ENCODE results near the gene DOCK9. TPM values are rescaled to one million over a fixed set of nuclear protein-coding genes. Genes with fewer than 3 reads are reported as not detected.

Gene DOCK9
- total RNA-seq, 2 experiments from 2014 or later: 33.4 to 36.9 TPM

DNA sequence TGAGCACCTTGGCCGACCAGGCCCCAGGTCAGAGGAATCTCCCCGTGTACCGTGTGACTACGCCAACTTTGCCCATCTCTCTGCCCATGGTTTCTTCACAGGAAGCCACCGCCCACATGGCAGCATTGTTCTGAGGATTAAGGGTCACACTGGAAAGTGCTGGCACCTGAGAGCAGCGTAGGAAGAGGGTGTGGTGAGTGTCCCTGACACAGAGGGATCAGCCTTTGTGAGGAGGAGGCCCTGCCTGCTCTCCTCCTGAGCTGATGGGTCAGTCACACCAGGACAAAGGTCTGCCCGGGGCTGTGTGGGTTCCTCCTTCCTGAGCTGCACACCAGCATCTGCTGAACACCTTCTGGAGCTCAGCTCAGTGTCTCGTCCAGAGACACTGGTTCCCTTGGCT is 193.2 kb downstream of the DOCK9 start:
- Mint-ChIP-seq H3K27ac (no peak overlapping the region), H3K4me3 (no peak overlapping the region), H3K9me3 (peaks cover 3% of the 10 kb centered on the region), H3K27me3 (peaks cover 20% of the 10 kb centered on the region), H3K4me1 (ENCODE audit: low read depth) (peaks cover 3% of the 10 kb centered on the region), H3K36me3 (ENCODE audit: low read depth) (no peaks in the 10 kb centered on the region)
- DNase-seq (no peak), ATAC-seq (no peak)
- CTCF ChIA-PET: no interaction called here
- no peak for TF ChIP-seq CTCF (IDR thresholded peaks at IDR 0.05)
- POLR2A ChIA-PET: no interaction called here
- intact Hi-C loops (cut with micrococcal nuclease): no loop called here

DNA sequence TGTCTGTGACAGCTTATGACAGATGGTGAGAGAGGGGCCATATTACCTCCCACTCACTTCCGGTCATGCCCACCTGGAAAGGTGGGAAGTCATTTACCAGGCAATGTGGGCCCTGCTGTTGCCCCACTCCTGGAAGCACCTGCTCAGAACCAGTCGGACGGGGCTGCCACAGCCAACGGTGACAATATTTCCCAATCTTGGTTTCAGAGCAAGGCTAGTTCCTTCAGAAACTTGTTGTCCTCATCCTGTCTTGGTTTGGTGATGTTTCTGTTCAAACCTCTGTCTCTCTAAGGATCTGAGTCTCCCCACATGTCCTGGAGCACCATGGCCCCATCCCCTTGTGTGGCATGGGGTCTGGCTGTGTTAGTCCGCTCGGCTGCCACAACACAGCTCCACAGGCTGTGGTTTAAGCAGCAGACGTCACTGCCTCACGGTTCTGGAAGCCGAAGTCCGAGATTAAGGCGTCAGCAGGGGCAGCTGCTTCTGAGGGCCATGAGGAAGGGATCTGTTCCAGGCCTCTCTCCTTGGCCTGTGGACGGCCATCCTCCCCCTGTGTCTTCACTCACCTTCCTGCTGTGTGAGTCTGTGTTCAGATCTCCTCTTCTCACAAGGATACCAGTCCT is 193.9 kb downstream of the DOCK9 start:
- Mint-ChIP-seq H3K4me1 (ENCODE audit: low read depth) (peaks cover 2% of the 10 kb centered on the region), H3K27me3 (peaks cover 18% of the 10 kb centered on the region), H3K36me3 (ENCODE audit: low read depth) (no peaks in the 10 kb centered on the region), H3K27ac (no peak overlapping the region), H3K4me3 (no peak overlapping the region), H3K9me3 (peaks cover under 1% of the 10 kb centered on the region)
- intact Hi-C loops (cut with micrococcal nuclease): no loop called here
- ATAC-seq: no peak
- POLR2A ChIA-PET: no interaction called here
- CTCF ChIA-PET: no interaction called here
- DNase-seq: no peak
- no peak for TF ChIP-seq CTCF (IDR thresholded peaks at IDR 0.05)

DNA sequence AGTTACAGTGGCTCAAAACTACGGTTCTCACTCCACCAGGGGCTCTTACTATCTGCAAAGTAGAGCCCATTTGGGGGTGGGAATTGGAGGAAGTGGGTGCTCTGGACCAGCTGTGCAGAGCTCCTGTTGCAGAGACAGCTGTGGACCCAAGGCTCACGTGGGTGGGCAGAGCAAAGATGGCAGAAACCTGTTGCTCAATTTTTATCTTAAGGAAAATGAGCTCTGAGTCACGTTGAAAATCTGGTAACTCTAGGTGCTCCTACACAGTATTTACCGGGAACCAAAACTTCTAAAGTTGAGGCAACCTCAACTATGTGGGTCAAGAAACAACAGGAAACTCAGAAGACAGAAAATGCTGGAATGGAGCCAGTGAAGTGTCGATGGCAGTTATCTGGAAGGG is 195.2 kb downstream of the DOCK9 start:
- H3K4me1 Mint-ChIP-seq (ENCODE audit: low read depth): no peaks in the 10 kb centered on the region
- ChIA-PET POLR2A (no interaction called here), CTCF (no interaction called here)
- H3K27ac Mint-ChIP-seq: no peak overlapping the region
- DNase-seq (no peak), ATAC-seq (no peak)
- no peaks in the 10 kb centered on the region for H3K36me3 Mint-ChIP-seq (ENCODE audit: low read depth)
- intact Hi-C loops (cut with micrococcal nuclease): no loop called here
- TF ChIP-seq CTCF (IDR thresholded peaks at IDR 0.05): no peak
- no peaks in the 10 kb centered on the region for H3K9me3 Mint-ChIP-seq
- no peak overlapping the region for H3K4me3 Mint-ChIP-seq
- peaks cover 16% of the 10 kb centered on the region for H3K27me3 Mint-ChIP-seq

DNA sequence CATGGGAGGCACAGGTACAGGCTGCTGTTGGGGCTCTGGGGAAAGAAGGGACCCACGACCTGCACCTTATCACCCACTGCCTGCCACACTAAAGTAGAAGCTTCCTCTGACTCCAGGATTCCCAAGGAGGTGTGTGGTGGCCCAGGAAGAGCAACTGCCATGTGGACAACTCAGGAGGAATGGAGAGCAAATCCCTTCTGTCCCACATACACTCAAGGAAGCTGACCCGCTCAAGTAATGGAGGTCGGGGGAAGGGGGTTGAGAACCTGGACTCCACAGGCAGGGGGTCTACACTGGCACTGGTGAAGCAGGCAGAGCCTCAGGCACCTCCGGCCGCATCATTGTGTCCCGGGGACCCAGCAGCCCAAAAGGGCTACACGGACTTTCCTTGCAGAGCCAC is 196.0 kb downstream of the DOCK9 start:
- CTCF ChIA-PET: no interaction called here
- no peaks in the 10 kb centered on the region for H3K36me3 Mint-ChIP-seq (ENCODE audit: low read depth)
- ATAC-seq (no peak), DNase-seq (no peak)
- no peaks in the 10 kb centered on the region for H3K9me3 Mint-ChIP-seq
- POLR2A ChIA-PET: no interaction called here
- H3K27ac Mint-ChIP-seq: no peak overlapping the region
- no peak overlapping the region for H3K4me3 Mint-ChIP-seq
- intact Hi-C loops (cut with micrococcal nuclease): no loop called here
- no peaks in the 10 kb centered on the region for H3K4me1 Mint-ChIP-seq (ENCODE audit: low read depth)
- H3K27me3 Mint-ChIP-seq: peaks cover 15% of the 10 kb centered on the region
- TF ChIP-seq CTCF (IDR thresholded peaks at IDR 0.05): no peak

GRCh38 chr13:98781470-98781869 is 196.4 kb downstream of the DOCK9 start:
- H3K27ac Mint-ChIP-seq: no peak overlapping the region
- TF ChIP-seq CTCF (IDR thresholded peaks at IDR 0.05): no peak
- CTCF ChIA-PET: no interaction called here
- intact Hi-C loops (cut with micrococcal nuclease): no loop called here
- H3K9me3 Mint-ChIP-seq: no peaks in the 10 kb centered on the region
- DNase-seq: no peak
- ATAC-seq: no peak
- no peaks in the 10 kb centered on the region for H3K36me3 Mint-ChIP-seq (ENCODE audit: low read depth)
- peaks cover 15% of the 10 kb centered on the region for H3K27me3 Mint-ChIP-seq
- no peaks in the 10 kb centered on the region for H3K4me1 Mint-ChIP-seq (ENCODE audit: low read depth)
- no peak overlapping the region for H3K4me3 Mint-ChIP-seq
- POLR2A ChIA-PET: no interaction called here

All from activated CD8-positive, alpha-beta T cell treated with anti-CD3 and anti-CD28 coated beads for 36 hours (primary cell).